OCI-LY1 (cell line): Measurements from ENCODE around the gene ITPK1.

Experiments used
- H2AFZ ChIP-seq: fragments of 200-600 bp; sonication (generic), shearing (Covaris generic); 2 replicates; pipeline ENCODE4 v1.6.0; 2014; ENCODE audit warnings: antibody characterized with exemption, mild to moderate bottlenecking, low read length
- H3F3A ChIP-seq: fragments of 200-600 bp; sonication (generic), shearing (Covaris generic); 2 replicates; pipeline ENCODE4 v1.6.0; 2014; ENCODE audit warnings: mild to moderate bottlenecking, antibody characterized with exemption, low read length, moderate library complexity; ENCODE audit not compliant: insufficient read depth
- H3K27ac ChIP-seq: fragments of 200-600 bp; sonication (generic); 2 replicates; pipeline ENCODE4 v1.5.1; 2014; ENCODE audit warnings: low read length, mixed run types, mild to moderate bottlenecking, low read depth; ENCODE audit not compliant: poor library complexity, severe bottlenecking
- H3K27me3 ChIP-seq: fragments of 200-600 bp; sonication (generic); 2 replicates; pipeline ENCODE4 v1.6.0; 2014; ENCODE audit warnings: antibody characterized with exemption, mild to moderate bottlenecking, low read length, moderate library complexity; ENCODE audit not compliant: insufficient read depth
- H3K36me3 ChIP-seq: fragments of 200-600 bp; sonication (generic); 2 replicates; pipeline ENCODE4 v1.6.1; 2014; ENCODE audit warnings: mild to moderate bottlenecking, antibody characterized with exemption, low read length, moderate library complexity, mixed read lengths; ENCODE audit not compliant: insufficient read depth
- H3K4me1 ChIP-seq: fragments of 200-600 bp; sonication (generic); 2 replicates; pipeline ENCODE4 v1.5.1; 2014; ENCODE audit warnings: mild to moderate bottlenecking, low read length, moderate library complexity; ENCODE audit not compliant: insufficient read depth, severe bottlenecking
- H3K4me2 ChIP-seq: fragments of 200-600 bp; sonication (generic), shearing (Covaris generic); 2 replicates; pipeline ENCODE4 v1.6.1; 2014; ENCODE audit warnings: low read length
- H3K4me3 ChIP-seq: fragments of 200-600 bp; sonication (generic); 2 replicates; pipeline ENCODE4 v1.5.1; 2014; ENCODE audit warnings: low read length, low read depth, mild to moderate bottlenecking, mixed read lengths; ENCODE audit not compliant: poor library complexity, severe bottlenecking
- H3K79me2 ChIP-seq: fragments of 200-600 bp; shearing (Covaris generic); 2 replicates; pipeline ENCODE4 v1.6.1; 2016; ENCODE audit warnings: mixed run types, low read length, mixed read lengths; ENCODE audit not compliant: insufficient read depth
- H3K9ac ChIP-seq: fragments of 200-600 bp; sonication (generic), shearing (Covaris generic); 2 replicates; pipeline ENCODE4 v1.6.1; 2014; ENCODE audit warnings: mild to moderate bottlenecking, low read length, mixed read lengths
- H3K9me2 ChIP-seq: fragments of 200-600 bp; sonication (generic), shearing (Covaris generic); 2 replicates; pipeline ENCODE4 v1.6.1; 2014; ENCODE audit warnings: low read depth, mild to moderate bottlenecking, low read length, mixed read lengths
- H3K9me3 ChIP-seq: fragments of 200-600 bp; shearing (Covaris generic); 2 replicates; pipeline ENCODE4 v1.6.1; 2014; ENCODE audit warnings: low read length, mixed read lengths
- H4K20me1 ChIP-seq: fragments of 200-600 bp; sonication (generic), shearing (Covaris generic); 2 replicates; pipeline ENCODE4 v1.6.0; 2016; ENCODE audit warnings: mild to moderate bottlenecking, low read length; ENCODE audit not compliant: insufficient read depth
- EZH2 ChIP-seq: fragments of 200-600 bp; sonication (generic), shearing (Covaris generic); IDR thresholded peaks from 2 replicates; pipeline ENCODE4 v1.8.0; 2017; ENCODE audit warnings: borderline replicate concordance, mixed run types, mild to moderate bottlenecking, antibody characterized with exemption, low read length, moderate library complexity, mixed read lengths
- TF ChIP-seq, protein P1 (sequence below): fragments of 200-600 bp; sonication (generic), shearing (Covaris generic); IDR thresholded peaks from 2 replicates; pipeline ENCODE4 v1.5.1; 2017; ENCODE audit warnings: mild to moderate bottlenecking, antibody characterized with exemption, low read length, moderate library complexity, mixed read lengths

The ITPK1 gene

DNA sequence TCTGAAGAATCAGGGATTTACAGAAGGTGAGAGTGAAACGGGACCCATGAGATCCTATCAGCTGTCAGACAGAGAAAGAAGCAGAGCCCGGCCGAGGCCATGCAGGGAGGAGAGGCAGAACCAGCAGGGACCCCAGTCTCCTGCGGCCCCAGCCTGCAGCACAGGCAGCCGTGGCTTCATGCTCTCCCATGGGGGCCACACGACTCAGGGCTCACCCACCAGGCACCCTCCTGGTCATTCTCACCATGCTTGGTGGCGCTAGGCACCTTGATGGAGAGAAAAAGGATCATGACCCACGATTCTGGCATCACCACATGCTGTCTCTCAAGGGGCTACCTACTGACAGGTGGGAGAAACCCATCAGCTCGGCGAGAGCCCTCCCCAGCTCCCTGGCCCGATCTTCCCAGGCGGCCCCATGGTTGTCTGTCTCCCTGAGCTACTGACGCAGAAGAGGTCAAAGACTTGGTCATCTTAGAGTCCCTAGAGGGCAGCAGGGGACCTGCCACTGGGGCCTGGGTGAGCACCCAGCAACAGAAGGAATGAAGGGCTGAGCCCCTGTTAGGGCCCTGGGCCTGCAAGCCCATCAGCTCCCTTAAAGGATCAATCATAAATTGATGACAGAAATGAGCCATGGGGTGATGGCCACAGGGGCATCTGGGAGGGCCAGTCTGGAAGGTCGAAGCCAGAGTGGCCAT lies 58.0 kb downstream of the ITPK1 start:
- Histone ChIP-seq H3K79me2 (no peaks in the 10 kb centered on the region), H2AFZ (no peak overlapping the region), H3K9me3 (no peaks in the 10 kb centered on the region), H3K27ac (no peak overlapping the region), H3K4me3 (no peak overlapping the region), H3F3A (no peaks in the 10 kb centered on the region), H3K4me2 (no peak overlapping the region), H3K27me3 (no peaks in the 10 kb centered on the region), H3K9ac (no peak overlapping the region), H3K4me1 (no peaks in the 10 kb centered on the region), H4K20me1 (no peaks in the 10 kb centered on the region), H3K36me3 (no peaks in the 10 kb centered on the region), H3K9me2 (no peaks in the 10 kb centered on the region)
- TF ChIP-seq, protein P1, sequence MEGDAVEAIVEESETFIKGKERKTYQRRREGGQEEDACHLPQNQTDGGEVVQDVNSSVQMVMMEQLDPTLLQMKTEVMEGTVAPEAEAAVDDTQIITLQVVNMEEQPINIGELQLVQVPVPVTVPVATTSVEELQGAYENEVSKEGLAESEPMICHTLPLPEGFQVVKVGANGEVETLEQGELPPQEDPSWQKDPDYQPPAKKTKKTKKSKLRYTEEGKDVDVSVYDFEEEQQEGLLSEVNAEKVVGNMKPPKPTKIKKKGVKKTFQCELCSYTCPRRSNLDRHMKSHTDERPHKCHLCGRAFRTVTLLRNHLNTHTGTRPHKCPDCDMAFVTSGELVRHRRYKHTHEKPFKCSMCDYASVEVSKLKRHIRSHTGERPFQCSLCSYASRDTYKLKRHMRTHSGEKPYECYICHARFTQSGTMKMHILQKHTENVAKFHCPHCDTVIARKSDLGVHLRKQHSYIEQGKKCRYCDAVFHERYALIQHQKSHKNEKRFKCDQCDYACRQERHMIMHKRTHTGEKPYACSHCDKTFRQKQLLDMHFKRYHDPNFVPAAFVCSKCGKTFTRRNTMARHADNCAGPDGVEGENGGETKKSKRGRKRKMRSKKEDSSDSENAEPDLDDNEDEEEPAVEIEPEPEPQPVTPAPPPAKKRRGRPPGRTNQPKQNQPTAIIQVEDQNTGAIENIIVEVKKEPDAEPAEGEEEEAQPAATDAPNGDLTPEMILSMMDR, result no peak

DNA sequence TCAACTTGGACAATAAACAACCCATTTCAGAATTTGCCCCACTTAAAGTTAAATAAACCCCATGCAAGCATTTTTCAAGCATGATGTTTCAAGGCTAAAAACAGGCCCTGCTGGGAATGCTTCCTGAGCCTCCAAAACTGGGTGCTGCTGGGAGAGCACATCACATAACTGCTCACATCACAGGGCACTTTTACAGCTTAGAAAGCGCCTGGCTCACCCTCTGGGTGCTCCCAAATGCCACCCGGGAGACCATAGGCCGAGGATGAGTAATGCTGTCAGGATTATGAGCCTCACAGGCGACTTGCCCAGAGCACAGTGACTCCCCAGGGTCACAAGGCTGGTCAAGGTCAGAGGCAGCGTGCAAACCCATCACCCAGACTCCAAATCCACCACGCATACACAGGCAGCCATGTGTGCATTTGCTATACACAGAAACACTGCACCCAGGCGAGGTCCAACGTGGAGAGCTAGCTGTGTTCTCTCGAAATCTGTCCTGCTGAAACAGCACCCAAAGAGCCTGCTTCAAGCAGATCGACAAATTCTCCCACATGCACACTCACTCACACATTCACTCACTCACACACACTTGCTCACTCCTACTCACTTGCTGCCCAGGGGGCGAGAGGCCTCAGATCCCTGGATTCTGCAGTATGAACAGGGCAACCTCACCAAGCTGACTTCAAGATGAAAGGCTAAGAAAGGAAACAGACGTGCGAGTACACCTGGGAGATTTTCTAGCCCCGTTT lies 58.7 kb downstream of the ITPK1 start:
- Histone ChIP-seq H3K4me3 (no peak overlapping the region), H4K20me1 (no peaks in the 10 kb centered on the region), H3K79me2 (no peaks in the 10 kb centered on the region), H3F3A (no peaks in the 10 kb centered on the region), H3K4me2 (no peak overlapping the region), H3K9ac (no peak overlapping the region), H3K9me3 (no peaks in the 10 kb centered on the region), H3K27ac (no peak overlapping the region), H3K36me3 (no peaks in the 10 kb centered on the region), H3K4me1 (no peaks in the 10 kb centered on the region), H3K9me2 (no peaks in the 10 kb centered on the region), H3K27me3 (no peaks in the 10 kb centered on the region), H2AFZ (no peak overlapping the region)
- TF ChIP-seq, protein P1, result no peak
- TF ChIP-seq EZH2, result no peak

DNA sequence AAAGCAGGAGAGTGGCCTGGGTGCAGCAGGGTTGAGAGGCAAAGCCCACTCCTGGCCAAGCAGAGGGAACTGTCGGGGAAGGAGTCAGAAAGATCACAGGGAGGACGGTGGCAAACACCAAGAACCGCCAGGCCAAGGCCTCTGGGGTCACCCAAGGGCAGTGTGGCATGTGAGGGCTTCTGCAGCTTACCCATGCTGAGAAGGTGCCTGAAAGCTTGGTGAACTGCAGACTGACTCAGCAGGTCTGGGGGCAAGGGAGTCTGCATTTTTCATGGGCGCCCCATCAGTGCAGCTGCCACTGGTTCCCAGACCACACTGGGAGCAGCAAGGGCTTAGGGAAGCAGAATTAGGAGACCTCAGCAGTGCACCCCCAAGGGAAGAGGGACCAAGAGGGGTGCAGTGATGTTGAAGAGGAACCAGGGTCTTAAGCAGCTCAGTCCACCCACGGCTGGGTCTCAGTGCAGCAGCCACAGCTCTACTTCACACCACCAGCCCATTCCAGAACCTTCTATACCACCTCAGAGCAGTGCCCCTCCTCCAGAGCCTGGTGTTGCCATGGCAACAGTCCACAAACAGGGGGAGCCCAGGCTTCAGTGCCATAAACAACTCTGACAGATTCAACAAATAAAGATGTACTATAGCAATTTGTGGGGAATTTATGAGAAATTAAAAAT lies 59.4 kb downstream of the ITPK1 start:
- TF ChIP-seq EZH2, result no peak
- TF ChIP-seq, protein P1, result no peak
- Histone ChIP-seq H3K27ac (no peak overlapping the region), H3K4me1 (no peaks in the 10 kb centered on the region), H3K9ac (no peak overlapping the region), H3K4me3 (no peak overlapping the region), H4K20me1 (no peaks in the 10 kb centered on the region), H3K79me2 (no peaks in the 10 kb centered on the region), H2AFZ (no peak overlapping the region), H3F3A (no peaks in the 10 kb centered on the region), H3K4me2 (no peak overlapping the region), H3K36me3 (no peaks in the 10 kb centered on the region), H3K27me3 (no peaks in the 10 kb centered on the region), H3K9me3 (no peaks in the 10 kb centered on the region), H3K9me2 (no peaks in the 10 kb centered on the region)
